GF-D8 (cell line): ENCODE measurements around the gene KPNA3.

Experiments
- DNase-seq: peaks from one replicate; lab custom pipeline; 2025; lab: John Stamatoyannopoulos, UW

KPNA3 gene

GRCh38 chr13:49676581-49677298, 115.7 kb downstream of the KPNA3 start:
- no peak for DNase-seq

GRCh38 chr13:49670828-49671227, 121.7 kb downstream of the KPNA3 start:
- DNase-seq: no peak

GRCh38 chr13:49669735-49670309, 122.7 kb downstream of the KPNA3 start:
- no peak for DNase-seq

- DNase-seq: no peak
Observed at GRCh38 chr13:49667773-49668172, 124.7 kb downstream of the KPNA3 start.

GRCh38 chr13:49664606-49665005, 127.9 kb downstream of the KPNA3 start:
- no peak for DNase-seq

GRCh38 chr13:49657241-49657641, 135.2 kb downstream of the KPNA3 start:
- no peak for DNase-seq

GRCh38 chr13:49655906-49656305, 136.6 kb downstream of the KPNA3 start:
- no peak for DNase-seq

GRCh38 chr13:49654011-49654410, 138.5 kb downstream of the KPNA3 start:
- no peak for DNase-seq

- DNase-seq: no peak
Observed at GRCh38 chr13:49653478-49653877, 139.0 kb downstream of the KPNA3 start.

- DNase-seq: no peak
Observed at GRCh38 chr13:49652355-49653305, 139.9 kb downstream of the KPNA3 start.

GRCh38 chr13:49651570-49652354, 140.7 kb downstream of the KPNA3 start:
- DNase-seq: no peak

- DNase-seq: no peak
Observed at GRCh38 chr13:49649963-49650312, 142.5 kb downstream of the KPNA3 start.
